ENCODE data around the gene CNTNAP2.

GRCh38 chr7:148014541-148014940 is 1897.9 kb downstream of the CNTNAP2 start:
- TF ChIP-seq CTCF (IDR thresholded peaks at IDR 0.05) (no peak), POLR2A (IDR thresholded peaks at IDR 0.05) (no peak)

Data from uterus (tissue), 2 donors.